Measurements from ENCODE around the gene TFB1M.

- no peak for TF ChIP-seq CTCF (conservative IDR thresholded peaks at IDR 0.05 in 1 of 2, IDR thresholded peaks at IDR 0.05 in 1 of 2; ENCODE audit: low read depth in 1 of 2, low read length in 2 of 2)
- no peak for TF ChIP-seq EZH2 (IDR thresholded peaks at IDR 0.05; ENCODE audit: low read length, missing control alignments)
These were observed 33.5 kb upstream of the TFB1M start for GRCh38 chr6:155347800-155348199.
